Stimulated activated naive CD4-positive, alpha-beta T cell (primary cell): ENCODE data around the gene MAN1B1.
"Not testable (repeated sequence)": the region's sequence is repeated elsewhere in the genome, so short reads cannot be mapped to it uniquely, and the experiment has no call there.

Experiments
- DNase-seq, 6 experiments: peaks; one replicate each; lab custom pipeline; 2025; lab: John Stamatoyannopoulos, UW

MAN1B1 gene

DNA sequence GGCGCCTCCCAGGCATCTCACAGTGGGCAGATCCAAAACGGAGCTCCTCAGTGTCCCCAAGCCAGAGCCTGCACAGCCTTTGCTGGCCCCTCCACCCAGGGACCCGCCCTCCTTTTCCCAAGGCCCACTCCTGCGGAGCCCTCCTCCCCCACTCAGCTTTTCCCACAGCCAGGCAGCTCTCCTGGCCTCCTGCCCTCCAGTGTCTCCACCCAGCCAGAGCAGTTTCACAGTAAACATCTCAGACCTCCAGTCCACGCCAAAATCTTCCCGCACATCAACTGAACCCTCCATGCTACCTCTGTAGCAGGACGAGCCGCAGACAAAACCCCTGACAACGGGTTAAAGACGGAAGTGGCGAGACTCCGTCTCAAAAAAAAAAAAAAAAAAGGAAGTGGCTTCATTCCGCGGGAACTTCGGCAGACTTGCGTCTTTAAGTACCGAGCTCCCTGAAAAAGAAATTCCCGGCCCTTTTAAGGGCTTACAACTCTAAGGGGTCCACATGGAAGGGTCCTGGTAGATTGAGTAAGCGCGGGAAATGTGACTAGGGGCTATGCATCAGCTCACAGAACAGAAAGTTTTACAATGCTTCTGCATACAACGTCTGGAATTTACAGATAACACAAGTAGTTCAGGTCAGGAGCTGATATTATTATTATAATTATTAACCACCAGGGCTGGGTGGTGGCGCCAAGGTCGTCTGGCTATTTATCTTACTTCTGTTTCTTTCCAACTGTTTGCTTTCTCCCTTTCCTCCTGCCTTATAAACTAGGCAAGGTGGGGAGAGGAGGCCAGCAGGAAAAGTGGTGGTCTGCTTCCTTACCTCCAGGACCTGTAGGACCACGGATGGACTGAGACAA, 40.7 kb downstream of the MAN1B1 start:
- DNase-seq, result peak in 4 of 6 experiments; percentile 22 to 48 (median 38)

DNA sequence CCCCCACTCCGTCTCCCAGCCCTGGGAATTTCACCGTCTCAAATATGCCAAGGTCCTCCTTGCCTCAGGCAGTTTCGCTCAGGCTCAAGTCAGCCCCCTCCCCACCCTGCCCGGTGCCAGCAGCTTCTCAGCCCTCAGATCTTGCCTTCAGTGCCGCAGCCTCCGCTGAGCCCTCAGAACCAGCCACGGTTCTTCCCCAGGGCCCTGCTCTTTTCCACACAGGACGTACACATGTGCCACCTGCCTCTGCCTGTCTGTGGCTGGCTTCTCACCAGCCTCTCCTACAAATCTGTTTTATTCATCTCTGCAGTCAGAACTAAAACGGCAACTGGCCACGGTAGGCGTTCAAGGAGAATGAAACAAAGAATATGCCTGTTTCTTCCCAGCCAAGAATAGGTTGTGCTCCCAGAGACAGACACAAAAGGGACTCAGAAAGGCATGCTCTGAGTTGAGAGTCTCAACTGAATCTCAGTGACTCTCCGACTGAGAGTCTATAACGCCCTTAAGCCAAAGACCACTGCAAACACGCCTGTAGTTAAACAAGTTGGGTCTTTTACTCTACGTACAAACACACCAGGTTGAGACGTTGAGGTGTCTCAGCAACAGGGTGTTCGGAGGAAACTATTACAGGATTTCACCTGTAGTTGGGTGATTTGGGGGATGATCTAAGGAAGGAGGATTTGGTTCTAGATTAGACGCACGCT, 41.5 kb downstream of the MAN1B1 start:
- DNase-seq, result peak in 2 of 6 experiments; percentile 8 to 13

DNA sequence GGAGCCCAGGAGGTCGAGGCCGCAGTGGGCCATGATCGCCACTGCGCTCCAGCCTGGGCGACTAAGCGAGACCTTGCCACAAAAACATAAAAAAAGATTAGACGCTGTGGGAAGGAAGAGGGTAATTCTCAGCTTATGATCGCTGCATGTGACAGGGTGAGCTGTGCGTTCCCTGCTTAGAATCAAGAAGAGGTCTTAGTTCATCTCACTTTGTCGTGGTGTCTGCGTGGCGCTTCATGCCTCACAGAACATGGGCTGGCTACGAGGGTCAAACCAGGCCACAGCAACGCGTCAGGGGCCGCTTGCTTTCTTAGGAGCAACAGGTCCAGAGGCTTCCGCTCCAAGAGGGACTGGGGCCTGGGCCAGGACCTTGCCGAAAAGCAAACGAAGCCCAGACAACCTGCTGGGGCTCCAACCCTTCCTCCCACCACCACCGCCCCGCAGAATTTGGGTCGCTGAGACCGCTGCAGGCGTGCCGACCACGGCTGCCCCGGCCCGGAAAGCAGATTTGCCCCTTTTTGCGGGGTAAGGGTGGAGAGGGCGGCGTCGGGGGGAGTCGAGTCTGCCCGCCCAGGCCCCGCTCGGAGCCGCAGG, 42.2 kb downstream of the MAN1B1 start:
- peak in 3 of 6 experiments; percentile 16 to 48 (median 38) for DNase-seq

DNA sequence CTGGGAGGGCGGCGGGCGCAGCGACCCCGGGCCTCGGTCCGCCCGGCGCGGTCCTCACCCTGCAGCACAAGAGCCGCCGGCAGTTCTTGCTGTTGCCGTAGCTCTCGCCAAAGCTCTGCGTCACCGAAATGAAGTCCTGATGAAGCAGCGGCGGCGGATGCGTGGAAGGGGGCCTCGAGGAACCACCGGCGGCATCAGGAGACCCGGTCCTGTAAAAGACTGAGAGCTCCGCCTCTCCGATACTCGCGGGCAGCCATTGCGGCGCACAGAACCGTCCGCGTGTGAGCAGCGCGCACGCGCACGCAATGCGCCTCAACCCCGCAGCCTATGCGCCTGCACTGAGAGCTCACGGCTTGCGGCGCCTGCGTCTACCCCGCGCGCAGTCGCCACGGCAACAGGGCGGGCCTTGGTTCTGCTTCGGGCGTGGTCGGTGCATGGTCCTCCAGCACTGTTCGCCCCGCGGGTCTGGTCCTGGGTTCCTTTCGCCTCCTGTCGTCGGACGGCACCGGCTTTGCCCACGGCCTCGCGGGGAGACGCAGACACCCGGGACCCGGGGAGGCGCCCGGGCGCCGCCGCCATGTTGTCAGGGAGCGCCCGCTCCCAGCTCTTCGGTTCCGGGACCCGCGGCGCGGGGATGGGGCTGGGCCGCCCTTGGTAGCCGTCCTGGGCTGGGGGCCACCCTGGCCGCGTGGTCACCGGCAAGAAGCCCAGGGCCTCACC, 42.8 kb downstream of the MAN1B1 start:
- DNase-seq, result peak; percentile 79 to 91 (median 89)

DNA sequence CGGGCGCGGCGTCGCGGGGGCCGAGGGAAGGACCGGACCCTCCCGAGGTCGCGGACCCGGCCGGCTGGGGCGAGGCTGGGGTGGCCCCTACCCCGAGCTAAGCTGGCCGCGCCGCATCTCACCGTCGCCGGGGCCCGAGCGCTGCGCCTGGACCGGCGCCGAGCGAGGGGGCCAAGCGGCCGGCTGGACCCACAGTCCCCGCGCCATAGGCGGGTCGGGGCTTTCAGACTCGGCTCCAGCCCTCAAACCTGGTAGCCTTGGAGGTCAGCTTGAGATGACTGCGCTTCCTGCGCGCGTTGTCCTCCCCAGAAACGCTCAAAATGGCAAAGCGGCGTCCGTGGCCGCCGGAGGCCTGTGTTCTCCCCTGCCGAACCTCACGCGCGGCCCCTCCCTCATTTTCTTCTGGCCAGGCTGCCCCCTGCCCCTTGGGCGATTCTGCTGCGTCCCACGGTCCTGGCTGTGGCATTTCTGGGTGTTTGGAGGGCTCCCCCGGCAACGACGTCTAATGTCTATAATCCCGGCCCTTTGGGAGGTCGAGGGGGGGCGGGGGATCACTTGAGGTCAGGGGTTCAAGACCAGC, 43.5 kb downstream of the MAN1B1 start:
- DNase-seq, result no peak

DNA sequence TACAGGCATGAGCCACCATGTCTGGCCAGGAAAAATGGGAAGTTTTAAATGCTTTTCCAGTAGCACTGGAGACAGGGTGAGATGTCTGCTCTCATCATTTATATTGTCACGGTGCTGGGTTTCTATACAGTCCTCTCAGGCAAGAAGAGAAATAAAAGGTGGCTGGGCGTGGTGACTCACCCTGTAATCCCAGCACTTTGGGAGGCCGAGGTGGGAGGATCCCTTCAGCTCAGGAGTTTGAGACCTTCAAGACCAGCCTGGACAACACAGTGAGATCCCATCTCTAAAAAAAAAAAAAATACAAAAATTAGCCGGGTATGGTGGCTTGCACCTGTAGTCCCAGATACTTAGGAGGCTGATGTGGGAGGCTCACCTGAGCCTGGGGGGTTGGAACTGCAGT, 47.4 kb downstream of the MAN1B1 start:
- DNase-seq, result no peak

DNA sequence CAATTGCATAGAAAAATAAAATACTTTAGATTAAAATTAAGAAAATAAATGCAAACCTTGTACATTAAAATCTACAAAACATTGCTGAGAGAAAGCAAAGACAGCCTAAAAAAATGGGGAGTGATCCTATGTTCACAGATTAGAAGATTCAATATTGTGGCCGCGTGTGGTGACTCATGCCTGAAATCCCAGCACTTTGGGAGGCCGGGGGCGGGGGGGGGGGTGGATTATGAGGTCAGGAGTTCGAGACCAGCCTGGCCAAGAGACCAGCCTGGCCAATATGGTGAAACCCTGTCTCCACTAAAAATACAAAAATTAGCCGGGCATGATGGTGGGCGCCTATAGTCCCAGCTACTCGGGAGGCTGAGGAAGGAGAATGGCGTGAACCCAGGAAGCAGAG, 48.4 kb downstream of the MAN1B1 start:
- DNase-seq, result not testable (repeated sequence)

DNA sequence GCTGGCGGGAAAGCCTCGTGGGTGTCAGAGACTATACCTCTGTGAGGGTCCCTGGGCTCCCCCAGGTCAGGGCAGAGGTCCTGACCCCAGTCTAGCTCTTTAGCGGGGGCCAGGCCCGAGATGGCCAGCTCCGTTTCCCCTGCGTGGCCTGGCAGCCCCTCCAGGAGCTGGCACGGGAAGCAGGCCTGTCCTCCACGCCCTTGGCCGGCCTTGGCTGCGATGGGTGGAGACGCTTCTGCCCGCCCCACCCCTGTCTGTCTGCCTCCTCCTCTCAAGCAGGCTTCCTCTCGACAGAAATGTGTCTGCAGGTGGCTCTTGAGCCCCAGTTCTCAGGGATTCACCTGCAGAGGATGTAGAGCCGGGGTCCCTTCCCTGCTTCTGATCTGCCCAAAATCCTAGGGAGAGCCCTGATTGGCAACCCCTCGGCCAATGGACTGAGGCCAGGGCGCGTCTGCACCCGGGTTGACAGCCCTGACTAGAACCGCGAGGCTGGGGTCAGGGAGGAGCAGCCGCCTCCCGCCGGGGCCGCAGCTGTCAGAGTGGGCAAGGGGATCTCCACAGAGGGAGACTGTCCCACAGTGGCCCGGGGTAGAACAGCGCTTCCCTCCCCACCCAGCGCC, 49.6 kb downstream of the MAN1B1 start:
- DNase-seq, result no peak

DNA sequence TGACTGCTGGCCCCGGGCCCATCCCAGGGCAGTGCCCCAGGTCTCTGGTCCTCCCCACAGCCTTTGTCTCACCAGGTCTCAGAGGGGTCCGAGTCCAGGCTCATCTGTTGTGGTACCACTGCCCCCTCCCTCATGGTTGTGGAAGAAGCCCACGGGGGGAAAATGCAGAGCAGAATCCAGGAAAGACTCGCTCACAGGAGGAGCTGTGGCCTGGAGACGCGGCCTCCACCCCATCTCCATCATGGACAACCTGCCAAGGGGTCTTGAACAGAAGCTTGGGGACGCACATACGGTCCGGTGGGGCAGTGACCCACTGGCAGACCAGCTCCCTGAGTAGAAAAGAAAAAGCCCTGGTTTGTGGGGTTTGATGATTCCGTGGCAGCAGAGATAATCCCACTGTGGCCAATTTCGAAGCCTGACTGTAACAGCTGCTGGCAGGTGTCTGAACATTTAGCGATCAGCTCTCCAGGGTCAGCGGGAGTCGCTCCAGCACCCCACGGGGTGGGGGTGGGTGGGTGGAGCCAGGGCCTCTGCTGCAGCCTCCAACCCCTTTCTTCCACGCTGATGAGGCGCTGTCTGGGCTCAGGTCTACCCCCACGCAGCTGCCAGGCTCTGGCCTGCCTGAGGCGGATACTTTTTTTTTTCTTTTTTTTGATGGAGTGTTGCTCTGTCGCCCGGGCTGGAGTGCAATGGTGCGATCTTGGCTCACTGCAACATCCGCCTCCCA, 50.3 kb downstream of the MAN1B1 start:
- DNase-seq, result no peak

DNA sequence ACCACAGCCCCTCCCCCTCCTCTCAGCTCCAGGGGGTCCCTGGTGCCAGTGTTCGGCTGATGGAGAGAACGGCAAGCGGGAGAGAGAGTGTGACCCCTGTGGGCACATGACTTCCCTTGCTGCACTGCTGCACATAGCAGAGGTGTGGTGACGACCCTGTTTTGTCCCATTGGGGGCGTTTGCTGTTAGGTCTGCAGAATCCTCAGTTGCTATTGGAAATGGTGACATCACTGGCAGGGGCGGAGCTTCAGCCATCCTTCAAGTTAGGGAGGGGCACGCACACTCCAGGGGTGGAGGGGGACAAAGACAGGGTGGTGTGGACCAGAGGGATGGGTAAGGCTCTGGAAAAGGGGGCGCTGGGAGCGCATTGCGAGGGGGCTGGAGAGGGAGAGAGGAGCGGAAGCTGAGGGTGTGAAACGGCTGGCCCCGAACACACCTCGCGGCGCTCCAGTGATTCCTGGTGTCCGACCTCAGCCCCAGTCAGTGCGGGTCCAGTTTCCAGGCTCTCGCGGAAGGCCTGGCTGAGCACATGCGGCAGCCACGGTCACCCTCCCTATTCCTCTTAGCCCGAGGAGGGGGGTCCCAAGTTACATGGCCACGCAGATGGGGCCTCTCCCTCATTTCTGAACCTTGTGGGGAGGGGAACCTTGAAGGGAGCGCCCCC, 51.4 kb downstream of the MAN1B1 start:
- DNase-seq, result peak in 1 of 6 experiments; percentile 5

DNA sequence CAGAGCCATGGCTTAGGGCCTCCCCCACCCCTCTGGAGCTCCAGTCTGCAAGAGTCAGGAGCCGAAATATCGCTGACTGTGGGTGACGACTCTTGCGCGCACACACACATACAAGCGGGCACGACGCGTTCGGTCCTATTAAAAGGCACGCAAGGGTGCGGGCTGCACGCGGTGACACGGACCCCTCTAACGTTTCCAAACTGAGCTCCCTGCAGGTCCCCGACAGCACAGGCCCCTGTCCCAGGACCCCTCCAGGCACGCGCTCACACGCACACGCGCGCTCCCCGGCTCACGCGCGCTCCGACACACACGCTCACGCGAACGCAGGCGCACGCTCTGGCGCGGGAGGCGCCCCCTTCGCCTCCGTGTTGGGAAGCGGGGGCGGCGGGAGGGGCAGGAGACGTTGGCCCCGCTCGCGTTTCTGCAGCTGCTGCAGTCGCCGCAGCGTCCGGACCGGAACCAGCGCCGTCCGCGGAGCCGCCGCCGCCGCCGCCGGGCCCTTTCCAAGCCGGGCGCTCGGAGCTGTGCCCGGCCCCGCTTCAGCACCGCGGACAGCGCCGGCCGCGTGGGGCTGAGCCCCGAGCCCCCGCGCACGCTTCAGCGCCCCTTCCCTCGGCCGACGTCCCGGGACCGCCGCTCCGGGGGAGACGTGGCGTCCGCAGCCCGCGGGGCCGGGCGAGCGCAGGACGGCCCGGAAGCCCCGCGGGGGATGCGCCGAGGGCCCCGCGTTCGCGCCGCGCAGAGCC, 52.1 kb downstream of the MAN1B1 start, which contains the start of gene GRIN1:
Gene GRIN1 (plus strand): TSS at position 433 of the 746 bp plus-strand sequence. CDS start 333 bp downstream, outside the sequence.
- DNase-seq, result peak in 4 of 6 experiments; percentile 18 to 43 (median 33)

DNA sequence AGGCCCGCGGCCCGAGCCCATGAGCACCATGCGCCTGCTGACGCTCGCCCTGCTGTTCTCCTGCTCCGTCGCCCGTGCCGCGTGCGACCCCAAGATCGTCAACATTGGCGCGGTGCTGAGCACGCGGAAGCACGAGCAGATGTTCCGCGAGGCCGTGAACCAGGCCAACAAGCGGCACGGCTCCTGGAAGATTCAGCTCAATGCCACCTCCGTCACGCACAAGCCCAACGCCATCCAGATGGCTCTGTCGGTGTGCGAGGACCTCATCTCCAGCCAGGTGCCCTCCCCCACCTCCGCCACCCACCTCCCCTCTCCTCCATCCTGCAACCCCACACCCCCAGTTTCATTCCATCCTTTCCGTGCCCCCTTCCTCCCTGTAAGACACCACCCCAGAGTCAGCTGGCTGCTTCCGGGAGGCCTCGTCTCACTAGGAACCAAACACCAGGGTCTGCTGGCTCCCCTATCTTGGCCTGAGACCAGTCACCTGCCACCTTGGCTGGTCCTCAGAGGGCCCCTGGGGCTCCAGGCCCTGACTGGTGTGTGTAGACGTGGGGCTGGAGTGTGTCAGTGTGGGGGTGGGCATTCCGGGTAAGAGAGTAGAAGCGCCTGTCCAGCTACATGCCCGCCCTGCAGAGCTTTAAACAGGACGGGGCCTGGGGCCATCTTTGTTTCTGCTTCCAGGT, 52.8 kb downstream of the MAN1B1 start:
- no peak for DNase-seq

DNA sequence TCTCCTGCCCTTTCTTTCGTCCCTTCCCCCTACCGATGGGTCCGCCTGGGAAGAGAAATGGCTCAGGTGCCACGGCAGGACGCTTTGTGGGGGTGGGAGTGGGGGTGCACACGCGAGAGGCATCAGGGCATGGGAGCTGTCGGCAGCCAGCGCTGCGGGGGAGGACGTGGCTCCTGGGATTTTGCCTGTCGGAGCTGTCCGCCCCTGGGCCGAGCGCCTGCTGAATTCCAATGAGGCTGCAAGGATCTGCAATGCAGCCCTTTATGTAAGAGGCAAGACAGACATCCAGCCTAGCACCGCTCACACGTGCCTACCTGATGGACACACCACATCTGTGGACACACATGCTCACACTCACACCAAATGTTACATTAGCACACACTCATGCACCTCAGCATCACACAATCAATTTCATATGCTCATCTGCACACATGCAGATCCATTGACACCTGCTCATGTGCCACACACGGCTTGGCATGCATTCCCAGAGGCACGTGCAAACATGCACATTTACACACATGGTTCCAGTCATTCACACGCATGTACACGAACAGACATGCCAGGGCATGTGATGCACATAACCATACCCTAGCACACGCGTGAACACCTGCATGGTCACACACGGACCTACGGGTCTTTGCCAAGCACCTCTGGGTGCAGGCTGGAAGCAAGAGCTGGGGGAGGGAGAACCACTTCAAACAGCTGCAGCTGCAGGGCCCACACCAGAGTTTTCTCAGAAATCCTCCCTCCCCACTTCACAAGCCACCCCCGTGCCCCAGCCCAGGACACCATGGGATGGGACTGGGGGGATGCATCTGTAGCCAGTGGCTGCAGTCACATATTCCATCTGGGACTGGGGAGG, 53.6 kb downstream of the MAN1B1 start:
- DNase-seq, result no peak

DNA sequence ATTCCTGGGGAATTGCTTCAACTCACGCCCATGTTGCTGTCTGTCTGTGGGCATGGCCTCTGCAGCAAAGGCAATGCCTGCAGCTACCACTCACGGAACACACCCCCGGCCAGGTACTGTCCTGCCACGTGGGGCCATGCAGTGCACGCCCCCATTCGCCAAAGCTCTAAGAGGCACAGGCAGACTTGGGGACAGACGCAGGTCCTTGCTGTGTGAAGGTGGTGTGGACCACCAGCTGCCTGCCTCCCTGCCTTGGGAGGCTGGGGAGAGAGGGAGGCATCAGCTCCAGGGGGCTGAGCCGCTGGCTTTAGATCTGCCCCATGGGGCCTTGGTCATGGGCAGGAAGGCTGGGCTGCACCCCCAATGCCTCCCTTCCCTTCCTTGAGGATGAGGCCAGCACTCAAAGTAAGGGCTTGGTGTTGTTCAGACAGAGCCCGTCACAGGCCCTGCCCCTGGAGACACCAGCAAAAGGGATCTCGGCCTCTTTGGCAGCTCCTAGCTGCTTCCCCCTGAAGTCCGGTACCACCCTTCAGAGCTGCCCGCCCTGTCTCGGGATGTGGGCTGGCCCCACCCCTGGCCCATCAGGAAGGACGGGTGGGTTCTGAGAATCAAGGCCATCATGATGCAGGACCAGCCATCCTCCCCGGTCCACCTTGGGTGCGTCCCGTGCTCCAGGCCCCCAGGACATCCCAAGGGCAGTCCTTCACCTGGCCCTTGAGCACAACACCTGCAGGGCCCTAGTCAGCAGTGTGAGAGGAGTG, 54.4 kb downstream of the MAN1B1 start:
- no peak for DNase-seq

DNA sequence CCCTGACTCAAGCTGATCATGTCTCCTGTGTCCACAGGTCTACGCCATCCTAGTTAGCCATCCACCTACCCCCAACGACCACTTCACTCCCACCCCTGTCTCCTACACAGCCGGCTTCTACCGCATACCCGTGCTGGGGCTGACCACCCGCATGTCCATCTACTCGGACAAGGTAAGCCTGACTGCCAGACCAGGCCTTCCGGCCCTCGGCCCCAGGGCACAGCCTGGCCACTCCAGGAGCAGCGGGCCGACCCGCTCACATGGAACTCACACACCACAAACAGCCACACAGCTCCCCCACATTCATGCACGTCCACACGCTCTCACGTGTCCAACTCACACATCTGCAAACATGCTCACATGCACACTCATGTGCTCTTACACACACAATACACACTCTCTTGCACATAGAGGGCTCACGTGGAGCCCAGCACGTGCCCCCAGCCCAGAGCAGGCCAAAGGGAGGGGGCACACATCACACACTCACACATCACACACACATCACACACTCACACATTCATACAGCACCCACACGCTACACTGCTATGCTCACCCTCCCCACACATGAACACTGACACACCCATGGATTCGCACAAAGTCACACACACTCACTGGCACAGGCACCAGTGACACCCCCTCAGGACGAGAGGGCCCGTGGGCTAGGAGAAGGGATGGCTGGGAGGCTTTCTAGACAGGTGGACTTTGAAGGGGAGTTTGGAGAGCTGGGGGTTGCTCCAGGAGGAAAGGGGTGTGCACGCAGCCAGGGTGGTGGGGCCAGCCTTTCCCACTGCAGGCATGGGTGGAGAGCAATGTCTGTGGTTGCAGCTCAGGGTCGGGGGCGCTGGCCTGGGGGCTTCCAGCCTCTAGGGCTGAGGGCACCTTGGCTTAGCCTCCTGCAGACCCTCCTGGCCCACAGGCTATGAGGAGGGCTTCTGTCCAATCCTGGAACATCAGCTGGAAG, 55.5 kb downstream of the MAN1B1 start:
- no peak for DNase-seq

DNA sequence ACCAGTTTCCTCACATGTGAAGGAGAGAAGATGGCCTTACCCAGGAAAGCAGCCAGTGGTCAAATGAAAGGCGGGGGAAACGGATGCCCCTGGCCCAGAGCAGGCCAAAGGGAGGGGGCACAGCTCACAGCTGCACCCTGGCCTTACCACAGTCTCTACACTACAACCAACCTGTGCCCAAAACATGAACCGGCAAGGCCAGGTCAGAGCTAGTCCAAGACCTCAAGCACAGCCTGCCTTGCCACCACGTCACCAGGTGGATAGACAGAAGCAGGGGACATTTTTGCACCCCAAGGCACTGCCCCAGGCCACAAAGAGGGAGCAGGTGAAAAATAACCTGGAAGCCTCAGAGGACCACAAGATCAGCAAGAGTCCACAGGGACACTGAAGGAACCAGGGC, 56.7 kb downstream of the MAN1B1 start:
- no peak for DNase-seq
